MM.1S (cell line): ENCODE data around the gene FAM193A.

Source experiments
- DNase-seq: peaks from one replicate; pipeline ENCODE4 v3.0.0-alpha.2; 2015
- H2AFZ ChIP-seq: fragments of 300-600 bp; sonication (generic); 2 replicates; pipeline ENCODE4 v1.6.0; 2016; ENCODE audit warnings: antibody characterized with exemption, low read length
- H3F3A ChIP-seq: fragments of 300-600 bp; sonication (generic); 2 replicates; pipeline ENCODE4 v1.6.1; 2016; ENCODE audit warnings: mild to moderate bottlenecking, antibody characterized with exemption, low read length, moderate library complexity, mixed read lengths; ENCODE audit not compliant: insufficient read depth
- H3K27ac ChIP-seq: fragments of 300-600 bp; sonication (generic); 2 replicates; pipeline ENCODE4 v1.5.1; 2016; ENCODE audit warnings: mild to moderate bottlenecking, low read length
- H3K27me3 ChIP-seq: fragments of 300-600 bp; sonication (generic); replicated peaks from 2 replicates; pipeline ENCODE4 v1.6.0; 2016; ENCODE audit warnings: low read length; ENCODE audit not compliant: insufficient read depth
- H3K36me3 ChIP-seq: fragments of 300-600 bp; sonication (generic); replicated peaks from 2 replicates; pipeline ENCODE4 v1.6.1; 2016; ENCODE audit warnings: mild to moderate bottlenecking, low read length, mixed read lengths; ENCODE audit not compliant: insufficient read depth
- H3K4me1 ChIP-seq: fragments of 300-600 bp; sonication (generic); 2 replicates; pipeline ENCODE4 v1.6.1; 2016; ENCODE audit warnings: low read length, mixed read lengths
- H3K4me2 ChIP-seq: fragments of 300-600 bp; sonication (generic); 2 replicates; pipeline ENCODE4 v1.6.0; 2016; ENCODE audit warnings: low read depth, low read length
- H3K4me3 ChIP-seq: fragments of 300-600 bp; sonication (generic); 2 replicates; pipeline ENCODE4 v1.5.1; 2016; ENCODE audit warnings: low read length, mixed read lengths
- H3K79me2 ChIP-seq: fragments of 300-600 bp; sonication (generic); 2 replicates; pipeline ENCODE4 v1.6.1; 2016; ENCODE audit warnings: mixed run types, low read length, mixed read lengths
- H3K9ac ChIP-seq: fragments of 300-600 bp; sonication (generic); 2 replicates; pipeline ENCODE4 v1.6.1; 2016; ENCODE audit warnings: low read length, mixed read lengths
- H3K9me2 ChIP-seq: fragments of 300-600 bp; sonication (generic); replicated peaks from 2 replicates; pipeline ENCODE4 v1.6.1; 2016; ENCODE audit warnings: mild to moderate bottlenecking, low read length, mixed read lengths; ENCODE audit not compliant: insufficient read depth
- H3K9me3 ChIP-seq: fragments of 300-600 bp; sonication (generic); replicated peaks from 2 replicates; pipeline ENCODE4 v1.6.1; 2016; ENCODE audit warnings: mild to moderate bottlenecking, low read length, mixed read lengths; ENCODE audit not compliant: insufficient read depth
- H4K20me1 ChIP-seq: fragments of 300-600 bp; sonication (generic); 2 replicates; pipeline ENCODE4 v1.6.1; 2016; ENCODE audit warnings: mild to moderate bottlenecking, low read length, moderate library complexity, mixed read lengths; ENCODE audit not compliant: insufficient read depth
- EZH2 ChIP-seq: fragments of 300-600 bp; sonication (generic); optimal IDR thresholded peaks from 2 replicates; pipeline ENCODE3; 2017; ENCODE audit warnings: low read depth, mild to moderate bottlenecking, antibody characterized with exemption, low read length, mixed read lengths
- EZH2phosphoT487 ChIP-seq: fragments of 300-600 bp; sonication (generic); IDR thresholded peaks from 2 replicates; pipeline ENCODE4 v1.6.1; 2018; ENCODE audit warnings: antibody characterized with exemption, low read length
- TF ChIP-seq, protein P1 (sequence below): fragments of 300-600 bp; sonication (generic); IDR thresholded peaks from 2 replicates; pipeline ENCODE4 v1.5.1; 2016; ENCODE audit warnings: antibody characterized with exemption, low read length, mixed read lengths

Gene FAM193A

DNA sequence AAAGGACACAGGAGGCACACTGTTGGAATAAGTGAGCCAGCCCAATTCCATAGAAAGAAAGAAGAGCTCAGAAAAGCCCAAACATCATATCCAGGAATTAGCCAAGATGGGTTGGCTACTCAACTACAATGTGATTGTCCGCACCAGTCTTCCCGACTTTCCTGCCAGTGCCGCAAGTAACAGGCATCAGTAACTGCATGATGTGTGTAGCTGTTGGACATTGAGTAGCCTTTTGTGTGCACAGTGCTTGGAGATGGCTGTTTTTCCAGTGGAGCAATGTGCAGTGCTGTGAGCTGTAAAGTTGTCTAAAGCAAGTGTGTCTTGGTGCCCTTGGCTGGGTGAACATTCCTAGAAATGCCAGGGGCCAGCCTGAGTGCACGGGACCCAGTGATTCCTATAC lies 29.2 kb upstream of the FAM193A start:
- Histone ChIP-seq H3K4me1 (no peaks in the 10 kb centered on the region), H3K27ac (no peak overlapping the region), H4K20me1 (peaks cover 26% of the 10 kb centered on the region; the same call in 1 of the 2 replicates), H3K27me3 (no peaks in the 10 kb centered on the region), H3K4me2 (no peak overlapping the region), H3F3A (peaks cover 3% of the 10 kb centered on the region; the same call in 1 of the 2 replicates), H3K9me3 (no peaks in the 10 kb centered on the region), H3K9ac (no peak overlapping the region), H3K79me2 (peaks cover 72% of the 10 kb centered on the region), H3K4me3 (no peak overlapping the region), H3K9me2 (no peaks in the 10 kb centered on the region), H2AFZ (no peak overlapping the region), H3K36me3 (peaks cover 8% of the 10 kb centered on the region; the same call in 1 of the 2 replicates)
- DNase-seq = no peak
- TF ChIP-seq, protein P1, sequence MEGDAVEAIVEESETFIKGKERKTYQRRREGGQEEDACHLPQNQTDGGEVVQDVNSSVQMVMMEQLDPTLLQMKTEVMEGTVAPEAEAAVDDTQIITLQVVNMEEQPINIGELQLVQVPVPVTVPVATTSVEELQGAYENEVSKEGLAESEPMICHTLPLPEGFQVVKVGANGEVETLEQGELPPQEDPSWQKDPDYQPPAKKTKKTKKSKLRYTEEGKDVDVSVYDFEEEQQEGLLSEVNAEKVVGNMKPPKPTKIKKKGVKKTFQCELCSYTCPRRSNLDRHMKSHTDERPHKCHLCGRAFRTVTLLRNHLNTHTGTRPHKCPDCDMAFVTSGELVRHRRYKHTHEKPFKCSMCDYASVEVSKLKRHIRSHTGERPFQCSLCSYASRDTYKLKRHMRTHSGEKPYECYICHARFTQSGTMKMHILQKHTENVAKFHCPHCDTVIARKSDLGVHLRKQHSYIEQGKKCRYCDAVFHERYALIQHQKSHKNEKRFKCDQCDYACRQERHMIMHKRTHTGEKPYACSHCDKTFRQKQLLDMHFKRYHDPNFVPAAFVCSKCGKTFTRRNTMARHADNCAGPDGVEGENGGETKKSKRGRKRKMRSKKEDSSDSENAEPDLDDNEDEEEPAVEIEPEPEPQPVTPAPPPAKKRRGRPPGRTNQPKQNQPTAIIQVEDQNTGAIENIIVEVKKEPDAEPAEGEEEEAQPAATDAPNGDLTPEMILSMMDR = no peak
- TF ChIP-seq EZH2 (no peak), EZH2phosphoT487 (no peak)

DNA sequence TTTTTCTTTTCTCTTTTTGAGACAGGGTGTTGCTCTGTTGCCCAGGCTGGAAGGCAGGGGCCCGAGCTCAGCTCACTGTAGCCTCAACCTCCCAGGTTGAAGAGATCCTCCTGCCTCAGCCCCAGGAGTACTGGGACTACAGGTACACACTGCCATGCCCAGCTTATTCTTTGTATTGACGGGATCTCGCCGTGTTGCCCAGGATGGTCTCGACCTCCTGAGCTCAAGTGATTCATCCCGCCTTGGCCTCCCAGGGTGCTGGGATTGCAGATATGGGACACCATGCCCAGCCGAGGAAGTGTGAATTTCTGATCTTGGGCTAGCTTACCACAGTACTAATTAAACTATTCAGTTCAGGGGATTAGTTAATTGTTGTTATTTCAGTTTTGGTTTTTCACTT lies 28.6 kb upstream of the FAM193A start:
- peaks cover 70% of the 10 kb centered on the region for H3K79me2 ChIP-seq

DNA sequence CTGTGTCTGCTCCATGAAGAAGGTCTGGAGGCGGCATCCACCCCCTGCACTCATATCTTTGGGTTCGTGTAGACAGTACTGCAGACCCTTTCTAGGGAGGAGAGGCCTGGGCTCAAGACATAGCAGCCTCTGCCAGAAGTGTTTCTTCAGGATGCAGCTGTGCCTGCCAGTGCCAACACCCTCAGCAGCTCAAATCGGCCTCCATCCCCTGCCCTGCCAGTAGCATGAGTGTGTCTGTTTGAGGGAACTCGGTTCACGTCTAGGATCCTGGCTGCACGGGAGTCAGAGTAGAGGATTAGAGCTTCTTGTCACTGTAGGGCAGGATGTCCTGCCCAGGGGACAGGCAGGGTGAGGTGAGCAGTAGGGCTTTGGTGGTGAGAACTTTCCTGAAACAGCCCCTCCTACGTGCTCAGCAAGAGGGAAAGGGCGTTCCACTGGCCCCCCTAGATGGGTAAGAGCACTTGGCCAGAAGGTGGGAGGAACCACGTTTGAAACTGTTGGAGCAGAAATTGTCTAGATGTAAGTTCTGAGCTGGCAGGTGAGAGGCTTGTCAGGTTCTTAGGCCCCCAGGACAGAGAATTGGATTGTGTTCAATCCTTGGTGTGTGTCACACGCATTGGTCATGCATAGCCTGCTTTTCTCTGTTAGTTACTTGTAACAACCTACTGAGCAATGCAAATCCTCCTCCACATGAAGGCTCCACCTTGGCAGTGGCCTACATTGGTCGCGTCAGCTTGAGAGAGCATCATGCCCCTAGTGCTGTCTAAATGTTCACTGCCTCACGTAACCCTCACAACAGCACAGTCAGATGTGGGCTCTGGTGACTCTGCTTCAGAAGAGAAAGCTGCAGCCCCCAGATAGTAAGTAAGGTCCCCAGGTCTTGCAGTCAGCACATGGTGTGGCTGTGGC lies 25.8 kb upstream of the FAM193A start:
- Histone ChIP-seq H2AFZ (no peak overlapping the region), H3K9me2 (no peaks in the 10 kb centered on the region), H3K4me2 (no peak overlapping the region), H3K27me3 (no peaks in the 10 kb centered on the region), H3K79me2 (peaks cover 48% of the 10 kb centered on the region), H3K4me1 (no peaks in the 10 kb centered on the region), H4K20me1 (peaks cover 23% of the 10 kb centered on the region; the same call in 1 of the 2 replicates), H3K36me3 (peaks cover 8% of the 10 kb centered on the region; the same call in 1 of the 2 replicates), H3K9me3 (no peaks in the 10 kb centered on the region), H3K27ac (no peak overlapping the region), H3F3A (no peaks in the 10 kb centered on the region), H3K4me3 (no peak overlapping the region), H3K9ac (no peak overlapping the region)
- no peak for DNase-seq
- no peak for TF ChIP-seq EZH2phosphoT487
- no peak for TF ChIP-seq EZH2
- TF ChIP-seq, protein P1 = no peak

More for the DNA sequence above, 28.6 kb upstream of the FAM193A start:
- Histone ChIP-seq H3F3A (peaks cover 3% of the 10 kb centered on the region; the same call in 1 of the 2 replicates), H3K4me2 (no peak overlapping the region), H3K9me3 (no peaks in the 10 kb centered on the region), H3K27ac (no peak overlapping the region), H3K27me3 (no peaks in the 10 kb centered on the region), H3K9ac (no peak overlapping the region), H4K20me1 (peaks cover 26% of the 10 kb centered on the region; the same call in 1 of the 2 replicates), H2AFZ (no peak overlapping the region), H3K36me3 (peaks cover 8% of the 10 kb centered on the region; the same call in 1 of the 2 replicates), H3K4me3 (no peak overlapping the region), H3K9me2 (no peaks in the 10 kb centered on the region), H3K4me1 (no peaks in the 10 kb centered on the region)
- TF ChIP-seq EZH2phosphoT487 (no peak), EZH2 (no peak)
- TF ChIP-seq, protein P1 = no peak
- DNase-seq = no peak
